ENCODE measurements around the gene POLR1A.

Gene POLR1A

DNA sequence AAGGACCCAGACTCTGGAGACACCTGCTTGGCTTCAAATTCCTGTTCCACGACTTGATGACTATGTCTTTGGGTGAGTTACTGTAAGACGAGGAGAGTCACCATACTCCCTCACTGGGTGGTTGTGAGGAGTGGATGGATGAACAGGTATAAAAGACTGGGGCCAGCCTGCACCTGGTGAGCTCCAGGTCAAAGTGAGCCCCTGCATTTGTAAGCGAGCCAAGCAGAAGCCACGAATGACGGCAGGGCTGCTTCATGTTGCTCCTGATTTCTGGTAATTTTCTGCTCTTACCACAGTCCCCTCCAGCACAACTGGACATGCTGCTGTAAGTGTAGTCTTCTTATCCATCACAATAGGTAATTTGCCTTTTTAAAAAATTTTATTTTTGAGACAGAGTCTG, 86.6 kb downstream of the POLR1A start:
- DNase-seq: no peak

DNA sequence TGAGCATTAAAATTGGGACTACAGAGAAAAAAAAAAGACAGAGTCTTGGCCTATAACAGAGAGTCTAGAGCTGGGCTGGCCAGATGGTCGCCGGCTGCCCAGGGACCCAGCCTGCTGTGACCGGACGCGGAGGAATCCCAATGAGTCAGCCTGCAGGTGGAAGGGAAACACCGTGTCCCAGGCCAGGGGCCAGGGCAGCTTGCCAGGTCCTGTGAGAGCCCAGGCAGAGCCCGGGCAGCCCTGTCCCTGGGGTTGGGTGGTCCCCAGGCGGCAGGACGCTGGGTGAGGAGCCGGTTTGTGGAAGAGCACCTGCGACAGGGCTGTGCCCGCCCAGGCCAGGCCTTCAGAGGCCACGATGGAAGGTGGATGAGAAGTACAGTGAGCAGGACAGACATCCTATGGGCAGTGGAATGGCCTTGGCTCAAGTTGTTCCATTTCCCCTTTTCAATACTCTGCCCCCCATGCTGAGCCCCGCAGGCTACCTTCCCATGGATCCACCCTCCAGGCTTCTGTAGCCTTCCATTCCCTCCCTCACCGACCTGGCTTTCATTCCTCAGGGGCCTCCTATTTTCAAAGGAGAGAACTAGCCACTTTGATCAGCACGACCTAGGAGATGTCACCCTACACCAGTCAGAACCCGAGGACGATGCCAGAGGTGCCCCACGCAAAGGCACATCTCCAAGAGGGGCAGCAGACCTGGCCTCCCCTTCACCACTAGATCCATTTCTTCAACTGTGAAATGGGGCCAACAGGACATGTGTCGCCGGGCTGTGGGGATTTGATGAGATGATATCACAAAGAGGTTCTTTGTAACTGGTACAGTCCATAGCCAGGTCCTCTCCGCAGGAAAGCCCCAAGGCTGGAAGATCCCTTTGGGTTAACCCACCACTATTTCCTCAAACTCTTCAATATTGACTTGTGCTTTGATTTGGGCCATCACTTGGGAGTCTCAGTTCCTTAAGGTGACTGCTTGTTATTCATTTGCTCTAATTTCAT, 87.5 kb downstream of the POLR1A start:
- no peak for DNase-seq

DNA sequence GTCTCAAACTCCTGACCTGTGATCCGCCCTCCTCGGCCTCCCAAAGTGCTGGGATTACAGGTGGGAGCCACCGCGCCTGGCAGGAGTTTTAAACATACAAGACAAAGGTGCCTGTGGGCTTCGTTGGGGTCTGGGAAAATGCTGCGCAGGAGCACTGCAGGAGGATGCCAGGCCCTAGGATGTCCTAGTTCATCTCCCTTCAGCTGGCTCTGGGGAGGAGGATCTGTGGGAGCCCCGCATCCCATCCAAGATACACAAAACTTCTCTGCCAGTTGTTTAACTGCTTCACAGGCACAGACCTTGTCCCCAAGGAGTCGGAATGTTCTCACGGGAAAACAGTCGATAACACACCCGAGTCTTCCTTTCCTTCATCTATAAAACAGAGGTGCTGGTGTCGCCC, 89.1 kb downstream of the POLR1A start:
- DNase-seq: no peak

DNA sequence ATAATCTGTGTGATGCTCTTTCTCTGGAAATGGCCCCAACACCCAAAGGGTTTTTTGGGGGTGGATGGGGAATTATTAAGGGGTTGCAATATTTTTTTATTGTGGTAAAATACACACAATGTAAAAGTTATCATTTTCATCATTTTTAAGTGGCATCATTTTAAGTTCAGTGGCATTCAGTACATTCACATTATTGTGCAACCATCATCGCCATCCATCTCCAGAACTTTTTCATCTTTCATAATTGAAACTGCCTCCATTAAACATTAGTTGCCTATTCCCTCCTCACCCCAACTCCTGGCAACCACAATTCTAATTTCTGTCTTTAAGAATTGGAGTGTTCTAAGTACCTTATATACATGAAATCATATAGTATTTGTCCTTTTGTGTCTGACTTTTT, 90.0 kb downstream of the POLR1A start:
- DNase-seq: no peak

DNA sequence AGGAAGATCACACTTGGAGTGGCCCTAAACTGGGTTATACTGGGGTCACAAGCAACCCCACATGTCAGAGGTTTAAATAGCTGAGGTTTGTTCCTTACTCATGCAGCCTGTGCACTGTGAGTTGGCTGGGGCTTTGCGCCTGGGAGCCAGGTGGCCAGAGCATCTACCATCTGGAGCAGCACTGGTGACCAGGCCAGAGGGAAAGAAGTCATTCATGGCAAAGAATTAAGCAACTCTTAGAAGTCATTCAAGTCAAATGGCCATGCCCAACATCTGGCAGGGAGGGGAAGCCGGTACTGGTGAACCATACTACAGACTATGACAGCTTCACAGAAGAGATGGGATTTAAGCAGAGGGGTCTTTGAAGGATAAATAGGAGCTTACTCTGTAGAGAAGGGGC, 90.7 kb downstream of the POLR1A start:
- no peak for DNase-seq

DNA sequence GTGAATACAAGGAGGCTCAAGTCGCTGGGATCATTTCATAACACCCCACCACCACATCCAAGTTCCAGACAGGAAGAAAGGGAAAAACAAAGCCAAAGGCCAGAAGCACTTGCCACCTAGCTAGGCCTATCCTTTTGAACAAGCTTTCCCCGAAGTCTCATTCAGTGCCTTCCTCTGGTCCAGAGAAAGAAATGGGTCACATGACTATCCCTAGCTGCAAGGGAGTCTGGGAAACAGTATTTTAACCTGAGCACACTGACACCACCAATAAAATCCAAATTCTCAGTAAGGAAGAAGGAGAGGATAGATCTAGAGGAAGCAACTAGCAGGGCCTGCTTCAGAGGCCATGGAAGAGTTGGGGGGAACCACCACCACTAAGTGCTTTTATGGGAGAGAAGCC, 91.2 kb downstream of the POLR1A start:
- no peak for DNase-seq

DNA sequence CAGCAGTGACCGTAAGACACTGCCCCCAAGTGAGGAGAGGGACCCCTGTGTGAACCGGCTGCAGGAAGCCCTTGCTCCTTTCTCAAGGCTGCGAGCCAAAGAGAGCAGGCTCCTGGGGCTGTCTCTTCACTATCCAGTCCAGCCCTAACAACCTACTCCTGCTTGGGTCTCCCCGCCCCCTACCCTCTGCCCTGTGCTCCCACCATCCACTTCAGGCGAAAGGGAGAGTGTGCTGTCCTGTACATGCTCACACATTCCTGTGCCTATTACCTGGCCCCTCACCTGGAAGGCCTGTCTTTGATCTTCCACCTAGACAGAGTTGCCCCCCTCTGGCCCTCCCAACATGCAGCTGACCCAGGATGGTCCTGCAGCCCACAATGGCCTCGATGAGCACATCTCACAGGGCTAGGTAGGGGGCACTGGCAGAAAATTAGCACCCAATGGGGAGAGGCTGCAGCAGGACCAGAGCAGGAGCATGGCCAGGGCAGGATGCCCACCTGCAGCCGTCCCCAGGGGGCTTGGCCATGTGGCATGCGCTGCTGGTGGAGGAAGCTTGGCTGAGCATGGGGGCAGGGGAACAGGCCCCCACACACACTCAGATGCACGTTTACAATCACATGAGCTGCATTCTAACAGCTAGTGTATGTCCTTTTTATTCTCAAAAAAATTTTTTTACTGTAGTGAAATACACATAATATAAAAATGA, 93.5 kb downstream of the POLR1A start:
- no peak for DNase-seq

DNA sequence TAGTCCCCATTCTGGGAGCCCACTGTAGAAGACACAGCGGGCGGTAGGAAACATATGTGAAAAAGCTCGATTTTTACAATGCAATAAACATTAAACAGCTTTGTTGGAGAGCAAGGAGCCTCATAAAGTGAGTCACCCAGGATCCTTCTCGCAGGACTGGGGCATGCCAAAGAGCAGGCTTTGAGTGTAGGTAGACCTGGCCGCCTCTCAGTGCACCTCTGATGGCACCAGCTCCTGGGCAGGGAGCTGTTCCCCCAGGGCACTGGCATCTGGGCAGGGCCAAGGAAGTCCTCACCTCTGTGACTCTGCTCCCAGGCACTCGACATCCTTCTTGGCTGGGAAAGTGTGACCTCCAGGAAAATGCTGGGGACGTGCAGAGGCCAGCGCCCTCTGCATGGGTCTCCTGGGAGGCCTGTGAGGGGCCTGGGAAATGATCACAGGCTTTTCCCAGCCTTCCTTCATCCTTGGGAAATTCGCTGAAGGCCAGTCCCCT, 94.2 kb downstream of the POLR1A start:
- DNase-seq: no peak

DNA sequence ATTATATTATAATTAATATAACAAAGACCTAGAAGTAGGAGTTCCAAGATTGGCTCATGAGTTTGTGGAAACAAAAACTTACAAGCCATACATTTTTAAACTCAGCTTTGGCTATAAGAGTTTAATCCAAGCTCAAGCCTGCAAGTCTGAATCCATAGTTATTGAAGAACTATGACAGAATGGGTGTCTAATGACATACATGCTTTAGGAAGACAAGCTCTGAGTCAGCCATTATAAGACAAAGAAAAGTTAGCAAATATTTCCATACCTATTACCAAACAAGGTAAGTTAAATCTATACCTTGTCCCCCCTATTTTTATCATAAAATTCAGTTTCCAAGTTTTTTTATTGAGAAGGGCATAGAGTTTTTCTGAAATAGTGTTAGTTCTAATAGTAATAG, 95.6 kb downstream of the POLR1A start:
- DNase-seq: no peak

DNA sequence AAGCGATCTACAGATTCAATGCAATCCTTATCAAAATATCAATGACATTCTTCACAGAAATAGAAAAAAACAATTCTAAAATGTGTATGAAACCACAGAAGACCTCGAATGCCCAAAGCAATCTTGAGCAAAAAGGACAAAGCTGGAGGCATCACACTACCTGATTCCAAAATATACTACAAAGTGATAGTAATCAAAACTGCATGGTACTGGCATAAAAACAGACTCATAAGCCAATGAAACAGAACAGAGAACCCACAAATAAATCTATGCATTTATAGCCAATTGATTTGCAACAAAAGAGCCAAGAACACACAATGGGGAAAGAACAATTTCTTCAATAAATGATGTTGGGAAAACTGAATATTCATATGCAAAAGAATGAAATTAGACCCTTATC, 99.2 kb downstream of the POLR1A start:
- no peak for DNase-seq

DNA sequence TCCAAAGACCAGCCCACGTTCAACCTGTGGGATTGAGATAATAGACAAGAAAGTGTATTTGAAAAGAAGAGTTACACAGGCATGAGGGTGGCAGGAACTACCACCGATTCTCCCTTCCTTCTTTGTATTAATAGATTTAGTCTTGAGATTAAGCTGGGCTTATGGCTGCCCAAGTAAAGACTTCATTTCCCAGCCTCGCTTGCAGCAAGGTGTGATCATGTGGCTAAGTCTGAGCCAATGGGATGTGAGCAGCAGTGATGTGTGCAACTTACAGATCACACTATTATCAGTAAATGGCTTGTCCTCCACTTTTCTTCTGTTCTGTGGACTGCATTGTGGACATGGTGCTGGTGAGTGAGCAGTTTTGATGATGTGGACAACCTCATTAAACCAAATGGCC, 101.7 kb downstream of the POLR1A start:
- no peak for DNase-seq

DNA sequence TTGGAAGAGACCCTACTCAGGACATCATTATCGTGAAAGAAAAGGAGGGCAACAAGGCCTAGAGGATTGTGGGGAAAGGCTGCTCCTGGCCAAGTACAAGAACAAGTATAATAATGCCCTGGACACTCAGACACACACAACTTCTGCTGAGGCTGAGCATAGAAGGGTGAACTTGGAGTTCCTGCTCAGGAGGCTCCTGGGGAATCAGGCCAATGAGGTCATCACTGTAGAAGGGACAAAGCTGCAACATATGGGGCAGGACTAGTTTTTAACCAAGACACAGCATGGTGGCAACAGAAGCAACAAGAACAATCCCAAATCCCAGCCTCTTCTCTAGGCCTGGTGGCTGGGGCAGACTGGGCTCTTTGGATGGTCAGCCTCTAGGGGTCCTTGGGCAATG, 102.6 kb downstream of the POLR1A start:
- DNase-seq: no peak

DNA sequence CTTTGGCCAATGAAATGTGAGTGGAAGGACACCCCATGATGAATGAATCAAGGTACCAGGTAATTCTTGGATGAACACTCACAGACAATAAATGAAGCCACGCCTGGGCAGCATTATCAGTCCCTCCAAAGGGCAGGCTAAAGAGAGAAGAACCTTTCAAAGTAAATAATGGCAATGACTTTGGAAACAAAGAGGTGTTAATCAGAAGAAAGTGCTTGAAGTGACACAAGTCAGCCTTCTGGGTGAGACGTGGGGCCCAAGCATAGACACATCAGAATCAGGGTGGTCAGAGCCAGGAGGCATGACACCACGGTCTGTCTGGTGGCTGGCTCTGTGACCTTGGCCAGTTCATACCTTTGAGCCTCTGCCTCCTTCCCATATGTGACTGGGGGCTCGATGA, 103.3 kb downstream of the POLR1A start:
- no peak for DNase-seq

DNA sequence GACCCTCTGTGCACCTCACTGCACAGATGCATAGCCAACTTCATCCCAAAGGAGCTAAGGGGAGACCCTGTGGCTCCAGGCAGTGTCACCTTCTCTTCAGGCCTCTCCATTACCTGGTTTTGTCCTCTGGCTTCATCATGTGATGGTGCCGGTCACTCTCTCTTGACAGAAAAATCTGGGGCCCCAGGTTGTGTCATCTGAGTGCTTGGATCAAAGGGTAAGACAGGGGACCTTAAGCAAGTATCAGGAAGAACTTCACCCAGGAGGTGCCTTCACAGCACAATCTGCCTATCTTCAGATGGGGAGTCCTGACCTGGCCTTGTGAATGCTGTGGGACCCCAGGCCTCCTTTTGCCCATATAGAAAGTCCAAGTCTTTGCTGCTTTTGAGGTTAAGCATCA, 104.4 kb downstream of the POLR1A start:
- no peak for DNase-seq

DNA sequence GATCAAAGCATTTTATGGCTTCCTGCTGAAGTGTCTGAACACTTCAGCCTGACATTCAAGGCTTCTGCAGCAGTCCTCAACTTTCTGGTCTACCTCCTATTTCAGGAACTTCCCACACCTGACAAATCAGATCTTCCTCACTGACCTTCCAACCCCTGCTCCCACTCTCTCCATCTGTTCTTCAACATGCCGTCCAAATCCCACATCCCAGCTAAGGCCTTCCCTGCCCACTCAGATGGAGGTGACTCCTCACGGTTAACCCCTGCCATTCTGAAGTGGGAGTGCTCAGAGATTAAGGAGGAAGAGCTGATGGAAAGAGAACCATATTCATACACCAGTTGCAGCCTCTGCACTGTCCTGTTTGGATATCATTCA, 104.8 kb downstream of the POLR1A start:
- no peak for DNase-seq

DNA sequence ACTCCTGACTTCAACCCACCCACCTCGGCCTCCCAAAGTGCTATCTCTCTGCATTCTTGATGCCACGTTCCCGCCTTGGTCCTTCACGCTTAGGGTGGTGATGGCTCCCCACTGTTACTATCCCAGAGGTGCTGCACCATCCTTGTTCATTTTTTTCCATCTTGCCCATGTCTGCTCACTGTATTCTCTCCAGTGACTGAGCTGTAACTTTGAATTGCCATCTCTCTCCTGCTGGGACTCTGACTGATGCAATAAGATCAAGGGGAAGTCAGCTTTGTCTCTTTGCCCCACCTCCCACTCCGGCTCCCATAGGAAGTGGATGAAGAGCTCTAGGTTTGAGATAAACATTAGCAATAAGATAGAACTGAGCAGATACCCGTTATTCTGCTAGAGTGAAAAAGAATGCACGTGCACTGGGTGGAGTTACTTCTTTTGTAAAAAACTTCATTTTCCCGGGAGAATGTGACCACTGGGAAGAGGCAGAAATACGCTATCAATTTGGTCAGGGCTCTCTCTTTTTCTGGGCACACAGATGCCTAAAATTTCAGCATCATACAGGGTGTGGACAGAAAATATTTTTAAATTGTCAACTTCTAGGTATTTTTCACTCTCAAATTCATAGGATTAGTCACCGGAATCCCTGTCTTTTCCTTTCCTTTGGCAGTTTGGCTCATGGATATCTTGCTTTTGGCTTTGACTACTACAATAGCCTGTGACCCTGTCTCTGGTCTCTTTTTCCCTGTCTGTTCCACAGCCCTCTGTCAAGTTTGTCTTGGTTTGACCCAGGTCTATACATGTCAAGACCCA, 105.4 kb downstream of the POLR1A start:
- DNase-seq: no peak

DNA sequence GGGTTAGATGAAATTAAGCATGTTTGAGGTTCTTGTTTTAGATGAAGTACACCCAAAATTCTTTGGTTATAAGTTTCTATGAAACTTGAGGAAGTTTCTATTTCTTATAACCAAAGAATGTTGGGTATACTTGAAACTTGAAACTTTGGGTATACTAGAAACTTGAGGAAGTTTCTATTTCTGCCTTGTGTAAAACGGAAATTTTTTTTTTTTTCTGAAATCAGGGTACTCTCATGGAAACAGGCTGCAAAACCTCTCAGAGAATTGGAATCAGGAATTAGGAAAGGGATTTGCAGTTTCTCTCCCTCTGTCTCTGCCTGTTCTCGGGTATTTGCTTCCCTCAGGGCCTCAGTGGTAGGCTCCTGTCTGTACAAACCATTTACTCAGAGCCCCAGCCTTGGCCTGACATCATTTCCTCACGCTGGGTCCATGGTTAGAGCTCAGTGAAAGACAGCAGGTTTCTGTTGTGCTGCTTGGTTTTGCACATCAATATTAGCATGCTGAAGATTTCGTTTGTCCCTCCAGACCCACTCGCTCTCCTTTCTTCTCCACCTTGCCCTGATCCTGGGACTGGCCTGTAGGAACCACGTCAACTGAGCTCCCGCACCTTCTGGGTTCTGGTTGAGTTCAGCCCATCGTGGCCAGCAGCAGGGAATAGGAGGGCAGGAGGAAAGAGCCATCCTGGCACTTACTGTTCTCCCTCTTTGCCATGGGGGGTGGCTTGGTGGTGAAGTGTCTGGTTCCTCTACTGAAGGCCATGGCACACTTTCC, 106.4 kb downstream of the POLR1A start:
- DNase-seq: peak; percentile 59 to 60

DNA sequence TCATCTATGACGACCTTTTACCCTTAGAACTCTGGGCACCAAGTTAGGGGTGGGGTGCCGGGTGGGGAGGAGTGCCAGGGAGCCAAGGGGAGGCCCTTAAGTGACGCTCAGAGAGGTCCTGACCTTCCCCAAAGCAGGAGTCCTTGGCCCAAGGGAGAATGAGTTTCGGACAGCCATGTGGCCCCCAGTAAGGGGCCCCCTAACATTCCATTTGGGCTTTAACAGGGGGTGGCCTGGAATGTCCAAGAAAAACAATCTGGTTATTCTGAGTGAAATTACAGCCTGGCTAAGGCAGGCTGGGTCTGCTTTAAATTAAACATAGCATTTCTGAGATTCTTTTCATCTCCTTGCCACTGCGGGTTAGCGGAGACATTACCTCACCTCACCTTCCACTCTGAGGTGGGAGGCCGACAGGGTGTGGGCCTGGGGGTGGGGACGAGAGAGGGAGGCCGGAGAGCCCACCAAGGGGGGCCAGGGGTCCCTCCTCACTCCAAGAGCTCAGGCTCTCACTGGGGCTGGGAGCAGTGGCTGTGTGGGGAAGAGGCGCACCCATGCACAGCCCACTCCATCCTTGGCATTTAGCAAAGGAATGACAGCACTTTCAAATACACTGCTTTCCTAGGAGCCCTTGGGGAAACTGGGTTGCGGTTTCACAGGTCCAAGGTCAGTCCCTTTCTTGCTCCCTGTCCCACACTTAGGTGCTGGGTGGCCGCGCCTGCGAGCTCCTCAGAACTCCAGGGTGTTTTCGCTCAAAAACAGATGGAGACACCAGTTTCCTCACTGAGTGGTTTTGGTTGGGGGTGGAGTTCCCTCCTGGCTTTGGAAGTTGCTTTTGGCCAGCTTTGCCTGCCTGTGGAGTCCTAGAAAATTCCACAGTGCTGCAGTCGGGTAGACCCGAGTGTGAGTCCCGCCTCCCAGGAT, 107.4 kb downstream of the POLR1A start:
- no peak for DNase-seq

DNA sequence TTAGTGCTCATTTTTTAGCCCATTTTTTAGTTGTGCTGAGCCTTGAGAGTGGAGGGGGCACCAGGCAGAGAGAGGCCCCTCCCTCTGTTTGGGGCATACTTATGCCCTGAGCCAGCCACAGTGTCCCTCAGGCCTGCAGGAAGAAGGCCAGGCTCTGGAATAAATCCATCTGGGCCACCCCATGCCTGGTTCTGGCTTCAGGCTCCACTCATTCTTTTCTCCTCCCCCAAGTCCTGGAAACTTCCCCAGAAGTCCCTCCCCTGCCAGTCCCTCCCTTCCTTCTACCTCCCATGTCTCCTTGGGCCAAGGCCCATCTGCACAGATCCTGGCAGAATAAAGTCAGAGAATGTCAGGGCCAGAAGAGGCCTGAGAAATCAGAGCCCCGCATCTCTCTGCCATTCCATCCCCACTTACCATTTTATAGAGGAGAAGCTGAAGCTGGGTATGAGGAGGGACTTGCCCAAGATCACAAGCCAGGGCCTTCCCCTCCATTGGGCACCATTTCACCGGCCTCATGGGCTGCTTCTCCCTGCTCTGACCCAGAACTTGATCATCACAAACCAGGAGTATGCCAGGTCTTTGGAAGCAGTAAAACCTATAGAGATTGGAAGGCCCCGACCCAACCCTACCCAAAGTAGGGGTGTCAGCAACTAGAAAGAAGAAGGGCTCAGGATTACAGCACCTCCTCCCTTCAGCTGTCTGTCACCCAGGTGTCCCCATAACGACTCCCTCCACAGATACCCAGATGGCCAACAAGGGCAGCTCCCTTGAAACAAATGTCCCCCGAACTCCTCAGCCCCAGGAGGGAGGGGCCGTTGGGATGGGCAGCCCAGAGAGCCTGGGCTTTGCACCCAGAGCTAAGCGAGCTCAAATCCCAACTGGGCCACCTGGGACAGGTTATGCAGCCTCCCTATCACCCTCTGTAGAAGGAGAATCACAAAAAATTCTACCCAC, 108.4 kb downstream of the POLR1A start:
- no peak for DNase-seq

DNA sequence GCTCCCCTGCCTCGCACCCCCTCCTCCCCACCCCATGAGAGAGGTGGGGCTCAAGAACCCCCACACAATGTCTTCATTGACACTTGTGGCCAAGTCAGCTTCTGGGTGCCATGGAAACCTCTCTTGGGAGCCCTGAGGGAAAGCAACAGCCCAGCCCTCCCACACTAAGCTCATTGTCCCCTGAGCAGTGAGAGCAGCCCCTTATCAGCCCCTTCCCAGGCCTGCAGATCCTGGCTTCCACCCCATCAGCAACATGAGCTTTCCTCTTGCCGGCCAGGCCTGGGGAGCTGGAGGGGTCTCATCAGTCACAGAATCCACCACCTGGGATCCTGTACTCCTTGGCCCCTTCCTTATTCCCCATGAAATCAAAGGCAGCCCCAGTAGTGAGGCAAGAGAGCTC, 109.1 kb downstream of the POLR1A start:
- no peak for DNase-seq
